ENCODE measurements around the gene PGPEP1.

DNA sequence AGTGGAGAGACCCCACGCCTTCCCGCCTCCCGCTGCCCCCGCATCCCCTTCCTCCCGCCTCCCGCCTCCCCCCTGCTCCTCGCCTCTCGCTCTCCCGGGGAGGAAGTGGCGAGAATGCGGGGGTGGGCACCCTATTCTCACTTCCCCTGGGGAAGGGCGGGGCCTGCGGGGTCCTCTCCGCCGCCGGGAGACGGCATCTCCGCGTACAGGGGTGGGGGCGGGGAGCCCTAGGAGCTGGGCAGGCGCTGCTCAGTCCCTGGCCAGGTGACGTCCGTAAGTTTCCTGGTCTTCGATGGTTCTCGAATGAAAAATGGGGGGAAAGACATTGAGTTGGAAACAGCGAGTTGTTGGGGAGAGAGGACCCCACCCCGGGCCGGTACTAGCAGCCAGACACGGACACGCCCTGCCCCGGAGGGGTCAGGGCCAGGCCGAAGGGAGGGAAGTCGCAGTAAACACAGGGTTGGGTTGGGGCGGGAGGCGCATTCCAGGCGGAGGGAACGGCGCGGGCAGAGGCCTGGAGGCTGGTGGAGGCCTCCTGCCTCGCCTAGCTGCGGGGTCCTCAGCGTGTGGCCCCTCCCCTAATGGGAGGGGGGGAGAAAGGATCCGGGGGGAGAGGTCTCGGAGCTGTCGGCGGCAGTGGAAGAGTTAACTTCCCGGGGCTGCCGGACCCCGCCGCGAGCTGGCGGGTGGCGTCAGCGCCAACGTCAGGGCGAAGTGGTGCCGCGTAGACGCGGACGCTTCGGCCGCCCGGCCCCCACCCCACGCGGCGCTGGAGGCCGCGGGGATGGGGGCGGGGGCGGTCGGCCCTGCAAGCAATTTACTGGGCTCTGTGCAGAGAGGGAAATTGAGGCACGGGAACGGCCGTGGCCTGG, 48.6 kb upstream of the PGPEP1 start:
- TF ChIP-seq, protein P1, sequence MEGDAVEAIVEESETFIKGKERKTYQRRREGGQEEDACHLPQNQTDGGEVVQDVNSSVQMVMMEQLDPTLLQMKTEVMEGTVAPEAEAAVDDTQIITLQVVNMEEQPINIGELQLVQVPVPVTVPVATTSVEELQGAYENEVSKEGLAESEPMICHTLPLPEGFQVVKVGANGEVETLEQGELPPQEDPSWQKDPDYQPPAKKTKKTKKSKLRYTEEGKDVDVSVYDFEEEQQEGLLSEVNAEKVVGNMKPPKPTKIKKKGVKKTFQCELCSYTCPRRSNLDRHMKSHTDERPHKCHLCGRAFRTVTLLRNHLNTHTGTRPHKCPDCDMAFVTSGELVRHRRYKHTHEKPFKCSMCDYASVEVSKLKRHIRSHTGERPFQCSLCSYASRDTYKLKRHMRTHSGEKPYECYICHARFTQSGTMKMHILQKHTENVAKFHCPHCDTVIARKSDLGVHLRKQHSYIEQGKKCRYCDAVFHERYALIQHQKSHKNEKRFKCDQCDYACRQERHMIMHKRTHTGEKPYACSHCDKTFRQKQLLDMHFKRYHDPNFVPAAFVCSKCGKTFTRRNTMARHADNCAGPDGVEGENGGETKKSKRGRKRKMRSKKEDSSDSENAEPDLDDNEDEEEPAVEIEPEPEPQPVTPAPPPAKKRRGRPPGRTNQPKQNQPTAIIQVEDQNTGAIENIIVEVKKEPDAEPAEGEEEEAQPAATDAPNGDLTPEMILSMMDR (IDR thresholded peaks at IDR 0.05), result peak in 2 of 12 donors; percentile 2
- TF ChIP-seq POLR2A (IDR thresholded peaks at IDR 0.05), result peak in 1 of 2 donors; percentile 54

Measured in heart left ventricle (tissue), 13 donors.